ENCODE results near the gene ZDBF2.

GRCh38 chr2:206230060-206230762, 44.3 kb upstream of the ZDBF2 start:
- TF ChIP-seq RBM25 (IDR thresholded peaks at IDR 0.05; ENCODE audit: low read depth, low read length, severe bottlenecking) (no peak), POLR2AphosphoS2 (IDR thresholded peaks at IDR 0.05; ENCODE audit: low read length) (no peak), MEIS2 (IDR thresholded peaks at IDR 0.05; ENCODE audit: partially characterized antibody) (no peak), AFF4 (CRISPR knock-in tag; IDR thresholded peaks at IDR 0.05) (no peak), USF2 (CRISPR knock-in tag; IDR thresholded peaks at IDR 0.05) (no peak), MAZ (CRISPR knock-in tag; conservative IDR thresholded peaks at IDR 0.05 in 1 of 2, IDR thresholded peaks at IDR 0.05 in 1 of 2) (no peak), CTCF (IDR thresholded peaks at IDR 0.05 in 2 of 3, conservative IDR thresholded peaks at IDR 0.05 in 1 of 3; ENCODE audit: insufficient read depth in 2 of 3, low read depth in 1 of 3, low read length in 3 of 3) (no peak), POLR2A (conservative IDR thresholded peaks at IDR 0.05) (no peak), MAFK (IDR thresholded peaks at IDR 0.05; ENCODE audit: low read length) (no peak), HMG20B (CRISPR knock-in tag; IDR thresholded peaks at IDR 0.05) (no peak), RBFOX2 (IDR thresholded peaks at IDR 0.05; ENCODE audit: low read depth, low read length) (no peak), CEBPB (tag; IDR thresholded peaks at IDR 0.05) (no peak)

All from K562 (cell line).